OCI-LY7 (cell line): ENCODE results near the gene STMP1.

Source experiments
- EZH2phosphoT487 ChIP-seq: fragments of 200-600 bp; sonication (generic); IDR thresholded peaks from 2 replicates; pipeline ENCODE4 v1.6.1; 2018; ENCODE audit warnings: low read depth, borderline replicate concordance, mild to moderate bottlenecking, mixed run types, antibody characterized with exemption, low read length, moderate library complexity, mixed read lengths
- TF ChIP-seq, protein P1 (sequence below): fragments of 200-600 bp; sonication (generic); conservative IDR thresholded peaks from 2 replicates; pipeline ENCODE4 v1.5.1; 2014; ENCODE audit warnings: mild to moderate bottlenecking, antibody characterized with exemption, low read length, moderate library complexity, mixed read lengths

DNA sequence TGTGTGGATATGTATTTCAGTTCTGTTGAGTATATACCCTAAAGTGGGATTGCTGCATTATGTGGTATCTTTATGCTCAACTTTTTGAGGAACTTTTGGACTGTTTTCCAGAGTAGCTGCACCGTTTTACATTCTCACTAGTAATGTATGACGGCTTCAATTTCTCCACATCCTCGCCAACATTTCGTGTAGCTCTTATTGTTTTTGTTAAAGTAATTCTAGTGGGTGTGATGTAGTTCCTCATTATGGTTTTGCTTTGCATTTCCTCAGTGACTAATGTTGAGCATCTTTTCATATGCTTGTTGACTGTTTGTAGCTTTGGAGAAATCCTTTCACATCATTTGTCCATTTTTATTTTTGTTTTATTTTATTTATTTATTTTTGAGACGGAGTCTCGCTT, 4.5 kb downstream of the STMP1 start:
- TF ChIP-seq, protein P1, sequence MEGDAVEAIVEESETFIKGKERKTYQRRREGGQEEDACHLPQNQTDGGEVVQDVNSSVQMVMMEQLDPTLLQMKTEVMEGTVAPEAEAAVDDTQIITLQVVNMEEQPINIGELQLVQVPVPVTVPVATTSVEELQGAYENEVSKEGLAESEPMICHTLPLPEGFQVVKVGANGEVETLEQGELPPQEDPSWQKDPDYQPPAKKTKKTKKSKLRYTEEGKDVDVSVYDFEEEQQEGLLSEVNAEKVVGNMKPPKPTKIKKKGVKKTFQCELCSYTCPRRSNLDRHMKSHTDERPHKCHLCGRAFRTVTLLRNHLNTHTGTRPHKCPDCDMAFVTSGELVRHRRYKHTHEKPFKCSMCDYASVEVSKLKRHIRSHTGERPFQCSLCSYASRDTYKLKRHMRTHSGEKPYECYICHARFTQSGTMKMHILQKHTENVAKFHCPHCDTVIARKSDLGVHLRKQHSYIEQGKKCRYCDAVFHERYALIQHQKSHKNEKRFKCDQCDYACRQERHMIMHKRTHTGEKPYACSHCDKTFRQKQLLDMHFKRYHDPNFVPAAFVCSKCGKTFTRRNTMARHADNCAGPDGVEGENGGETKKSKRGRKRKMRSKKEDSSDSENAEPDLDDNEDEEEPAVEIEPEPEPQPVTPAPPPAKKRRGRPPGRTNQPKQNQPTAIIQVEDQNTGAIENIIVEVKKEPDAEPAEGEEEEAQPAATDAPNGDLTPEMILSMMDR = no peak
- TF ChIP-seq EZH2phosphoT487 = no peak
